ENCODE results near the gene NGDN.
"Not testable (repeated sequence)": the region's sequence is repeated elsewhere in the genome, so short reads cannot be mapped to it uniquely, and the experiment has no call there.

NGDN gene, protein sequence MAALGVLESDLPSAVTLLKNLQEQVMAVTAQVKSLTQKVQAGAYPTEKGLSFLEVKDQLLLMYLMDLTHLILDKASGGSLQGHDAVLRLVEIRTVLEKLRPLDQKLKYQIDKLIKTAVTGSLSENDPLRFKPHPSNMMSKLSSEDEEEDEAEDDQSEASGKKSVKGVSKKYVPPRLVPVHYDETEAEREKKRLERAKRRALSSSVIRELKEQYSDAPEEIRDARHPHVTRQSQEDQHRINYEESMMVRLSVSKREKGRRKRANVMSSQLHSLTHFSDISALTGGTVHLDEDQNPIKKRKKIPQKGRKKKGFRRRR

DNA sequence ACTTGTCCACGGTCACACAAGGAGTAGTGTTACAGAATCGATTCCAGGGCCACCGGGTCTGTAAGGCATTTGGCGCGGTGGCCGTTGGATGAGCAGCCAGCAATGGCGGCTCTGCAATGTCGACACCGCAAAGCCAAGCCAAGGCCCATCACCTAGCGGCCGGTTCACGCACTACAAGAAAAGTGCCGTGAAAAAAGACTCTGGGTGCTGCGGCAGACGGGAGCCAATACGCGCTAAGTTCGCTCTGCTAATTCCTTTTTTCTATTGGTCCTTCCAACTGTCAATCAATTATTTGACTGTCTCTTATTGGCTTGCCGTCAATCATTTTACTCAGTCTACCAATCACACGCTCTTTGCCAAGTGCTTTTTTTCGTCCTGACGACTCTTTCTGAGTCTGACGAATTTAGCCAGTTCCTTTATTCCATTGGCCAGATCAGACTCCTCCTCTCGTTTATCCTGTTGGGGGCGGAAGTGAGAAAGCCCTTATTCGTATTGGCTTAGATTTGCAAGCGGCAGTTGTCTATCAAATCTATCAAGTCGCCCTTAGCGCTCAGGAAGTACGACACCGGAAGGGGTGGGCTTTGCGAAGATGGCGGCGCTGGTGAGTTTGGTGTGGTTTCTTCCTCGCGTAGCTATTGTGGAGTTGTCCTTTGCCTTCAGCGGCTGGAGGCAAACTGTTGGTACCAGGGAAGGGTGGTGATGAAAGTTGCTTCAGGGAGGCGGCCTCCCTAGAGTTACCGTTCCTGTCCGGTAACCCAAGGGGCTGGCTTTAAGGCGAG lies at the start of gene NGDN:
Gene NGDN (plus strand): TSS at position 577 of the 779 bp plus-strand sequence. CDS start 13 bp downstream, at position 590.
- DNase-seq = peak; percentile 99

DNA sequence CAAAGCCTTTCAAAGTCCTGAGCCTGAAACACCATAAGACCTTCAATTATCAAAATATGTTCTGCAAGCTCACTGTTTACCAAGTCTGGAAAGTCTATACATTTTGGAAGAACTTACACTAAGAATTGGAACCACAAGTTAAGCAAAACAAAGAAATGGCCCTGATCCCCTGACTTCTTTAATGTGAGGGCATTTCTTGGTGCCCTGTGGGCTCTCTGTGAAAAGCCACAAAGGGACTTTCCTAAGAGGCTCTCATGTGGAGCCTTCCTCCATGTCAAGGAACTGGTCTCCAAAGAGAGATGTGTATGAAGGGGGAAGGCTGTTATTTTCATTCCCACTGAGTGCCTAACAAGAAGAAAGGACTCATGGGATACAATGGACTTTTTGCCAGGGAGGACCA lies 47.9 kb upstream of the NGDN start:
- DNase-seq = no peak

DNA sequence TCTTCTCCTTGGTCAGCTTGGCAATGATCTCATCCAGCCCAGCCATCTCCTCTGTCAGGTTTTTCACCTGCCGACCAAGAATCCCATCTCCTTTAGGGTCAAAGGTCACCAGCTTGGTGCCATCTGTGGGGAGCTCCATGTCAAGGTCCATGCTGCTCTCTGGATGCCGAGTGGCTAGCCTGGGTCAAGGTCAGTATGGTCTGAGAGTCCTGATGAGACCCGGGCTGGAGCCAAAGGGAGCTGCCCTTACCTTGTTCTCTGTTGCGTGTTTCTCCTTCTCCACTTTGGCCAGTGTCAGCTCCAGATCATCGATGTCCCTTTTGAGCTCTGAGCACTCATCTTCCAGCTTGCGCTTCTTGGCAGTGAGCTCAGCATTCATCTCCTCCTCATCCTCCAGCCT lies 45.8 kb upstream of the NGDN start:
- no peak for DNase-seq

DNA sequence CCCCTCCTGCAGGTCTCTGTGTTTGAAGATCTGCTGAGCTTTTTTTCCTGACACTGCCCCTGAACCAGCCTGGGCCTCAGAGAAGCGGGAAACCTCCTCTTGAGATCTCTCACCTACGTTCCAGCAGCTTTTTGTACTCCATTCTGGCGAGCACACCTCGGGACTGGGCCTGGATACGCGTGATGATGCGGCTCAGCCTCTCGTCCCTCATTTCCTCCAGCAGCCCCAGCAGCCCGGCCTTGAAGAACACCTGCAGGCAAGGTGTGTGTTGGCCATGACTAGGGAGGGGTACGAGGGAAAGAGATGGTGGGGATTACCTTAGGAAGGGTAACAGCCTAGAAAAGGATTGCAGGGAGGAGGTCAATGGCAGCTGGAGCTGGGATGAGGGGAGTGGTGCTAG lies 44.3 kb upstream of the NGDN start:
- no peak for DNase-seq

DNA sequence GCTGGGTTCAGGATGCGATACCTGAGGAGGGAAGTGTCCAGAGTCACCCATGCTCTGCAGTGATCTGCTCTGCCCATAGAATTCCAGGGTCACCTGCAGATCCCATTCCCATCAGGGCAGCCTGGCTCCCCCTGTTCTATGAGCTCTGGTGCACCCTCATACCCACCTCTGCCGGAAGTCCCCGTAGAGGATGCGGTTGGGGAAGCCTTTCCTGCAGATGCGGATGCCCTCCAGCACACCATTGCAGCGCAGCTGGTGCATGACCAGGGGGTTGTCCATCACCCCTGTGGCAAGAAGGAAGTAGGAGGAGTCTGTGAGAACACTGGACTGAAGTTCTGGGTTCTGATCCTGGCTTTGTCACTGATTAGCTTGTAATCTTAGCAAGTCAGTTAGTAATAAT lies 43.7 kb upstream of the NGDN start:
- not testable (repeated sequence) for DNase-seq

DNA sequence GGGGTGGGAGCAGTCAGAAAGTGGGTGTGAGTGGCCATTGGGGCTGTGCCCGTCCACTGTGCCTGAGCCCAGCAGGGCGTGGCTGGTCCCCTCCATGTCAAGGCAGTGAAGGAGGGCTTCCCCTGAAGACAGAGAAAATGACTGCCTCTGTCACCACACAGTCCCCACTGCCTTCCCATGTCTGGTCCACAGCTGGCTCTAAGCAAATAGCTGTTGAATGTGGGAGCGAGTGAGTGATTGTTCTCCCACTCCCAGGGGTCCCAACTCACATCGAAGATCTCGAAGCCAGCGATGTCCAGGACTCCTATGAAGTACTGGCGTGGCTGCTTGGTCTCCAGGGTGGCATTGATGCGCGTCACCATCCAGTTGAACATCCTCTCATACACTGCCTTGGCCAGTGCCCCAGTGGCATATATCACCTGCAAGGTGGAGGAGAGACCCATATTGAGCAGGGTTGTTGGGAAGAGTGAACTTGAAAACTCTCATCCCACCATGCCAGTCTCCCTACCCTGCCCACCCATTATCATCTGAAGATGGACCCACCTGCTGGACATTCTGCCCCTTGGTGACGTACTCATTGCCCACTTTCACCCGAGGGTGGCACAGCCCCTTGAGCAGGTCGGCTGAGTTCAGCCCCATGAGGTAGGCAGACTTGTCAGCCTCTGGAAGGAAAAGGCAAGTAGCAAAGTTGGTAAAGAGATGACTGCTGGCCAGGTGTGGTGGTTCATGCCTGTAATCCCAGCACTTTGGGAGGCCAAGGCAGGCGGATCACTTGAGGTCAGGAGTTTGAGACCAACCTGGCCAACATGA lies 40.6 kb upstream of the NGDN start:
- DNase-seq = no peak

DNA sequence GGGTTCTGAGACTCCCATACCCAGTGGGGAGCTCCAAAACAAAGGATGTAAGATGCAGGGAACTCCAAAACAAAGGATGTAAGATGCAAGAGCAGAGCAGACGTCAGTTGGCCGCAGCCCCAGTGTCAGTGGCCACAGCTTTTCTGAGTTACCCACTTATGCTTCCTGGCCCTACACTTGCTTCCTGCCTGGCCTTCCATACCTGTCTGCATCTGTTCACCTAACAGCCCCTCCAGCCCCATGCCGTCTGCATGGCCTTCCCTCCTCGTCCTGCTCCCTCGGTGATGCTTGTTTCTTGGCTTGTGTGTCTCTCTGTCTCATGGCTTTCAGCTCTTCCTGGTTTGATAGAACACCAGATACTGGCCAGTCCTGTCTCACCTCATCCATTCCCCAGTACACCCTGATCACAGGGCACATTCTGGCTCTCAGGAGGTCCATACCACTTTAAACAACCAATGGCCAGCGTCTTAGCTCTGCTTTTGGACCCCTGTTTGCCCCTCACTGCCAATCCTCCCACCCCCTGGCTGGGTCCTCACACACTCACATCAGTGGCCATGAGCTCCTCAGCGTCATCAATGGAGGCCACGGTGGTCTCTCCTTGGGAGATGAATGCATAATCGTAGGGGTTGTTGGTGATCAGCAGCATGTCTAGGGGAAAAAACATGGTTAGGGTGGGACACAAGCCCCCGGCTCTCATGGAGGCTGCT lies 39.3 kb upstream of the NGDN start:
- no peak for DNase-seq

DNA sequence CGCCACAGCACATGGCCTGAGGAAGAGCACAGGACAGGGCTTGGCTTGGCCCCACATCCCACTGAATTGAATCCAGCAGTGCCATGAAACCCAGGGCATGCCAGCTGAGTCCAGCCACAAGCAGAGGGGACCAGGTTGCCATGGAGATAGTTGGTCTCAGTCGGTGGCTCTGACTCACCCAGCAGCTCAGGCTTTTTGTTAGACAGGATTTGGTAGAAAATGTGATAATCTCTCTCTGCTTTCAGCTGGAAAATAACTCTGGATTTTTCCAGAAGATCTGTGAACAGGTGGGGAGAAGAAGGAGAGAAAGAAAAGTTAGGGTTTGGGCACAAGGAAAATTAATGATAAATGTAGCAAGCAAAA lies 38.8 kb upstream of the NGDN start:
- no peak for DNase-seq

DNA sequence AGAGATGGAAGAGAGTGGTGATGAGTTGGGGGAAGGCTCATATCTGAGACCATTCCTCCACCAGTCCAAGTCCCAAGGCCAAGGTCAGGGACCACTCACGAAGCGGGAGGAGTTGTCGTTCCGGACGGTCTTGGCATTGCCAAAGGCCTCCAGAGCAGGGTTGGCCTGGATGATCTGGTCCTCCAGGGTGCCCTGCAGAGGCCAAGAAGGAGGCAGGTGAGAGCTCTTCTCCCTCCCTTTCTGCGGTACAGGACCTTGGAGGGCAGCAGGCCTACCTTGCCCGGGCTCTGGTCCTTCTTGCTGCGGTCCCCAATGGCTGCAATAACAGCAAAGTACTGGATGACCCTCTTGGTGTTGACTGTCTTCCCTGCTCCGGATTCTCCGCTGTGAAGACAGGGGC lies 38.0 kb upstream of the NGDN start:
- no peak for DNase-seq

DNA sequence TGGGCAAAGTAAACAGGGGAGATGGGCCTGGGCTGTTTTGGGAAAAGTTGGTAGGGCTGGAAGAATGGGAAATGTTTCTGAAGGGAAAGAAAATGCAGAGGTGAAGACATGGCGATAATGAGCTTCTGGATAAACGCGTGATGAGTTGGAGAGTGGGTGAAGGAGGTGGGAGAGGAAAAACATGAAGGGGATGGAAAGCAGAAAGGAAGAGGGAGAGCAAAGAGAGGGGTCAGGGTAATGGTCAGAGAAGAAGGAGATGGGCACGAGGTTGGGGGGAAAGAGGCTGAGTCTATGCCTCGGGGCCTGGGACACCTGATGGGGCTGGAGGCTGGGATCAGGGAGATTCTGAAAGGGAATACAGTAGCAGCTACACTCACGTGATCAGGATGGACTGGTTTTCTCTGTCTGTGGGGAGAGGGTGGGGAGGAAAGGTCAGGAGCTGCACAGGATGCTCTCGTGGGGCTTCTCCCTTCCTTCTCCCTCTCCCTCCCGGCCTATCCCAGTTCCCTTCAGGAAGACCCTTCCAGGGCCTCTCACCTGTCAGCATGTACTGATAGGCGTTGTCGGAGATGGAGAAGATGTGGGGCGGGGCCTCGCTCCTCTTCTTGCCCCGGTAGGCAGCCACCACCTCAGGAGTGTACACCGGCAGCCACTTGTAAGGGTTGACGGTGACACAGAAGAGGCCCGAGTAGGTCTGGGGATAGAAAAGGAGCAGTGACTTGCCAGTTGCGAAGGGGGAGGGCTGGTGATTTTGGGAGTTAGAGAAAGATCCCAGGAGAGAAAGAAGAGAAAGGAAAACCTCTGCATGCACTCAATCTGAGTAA lies 37.2 kb upstream of the NGDN start:
- DNase-seq = no peak

DNA sequence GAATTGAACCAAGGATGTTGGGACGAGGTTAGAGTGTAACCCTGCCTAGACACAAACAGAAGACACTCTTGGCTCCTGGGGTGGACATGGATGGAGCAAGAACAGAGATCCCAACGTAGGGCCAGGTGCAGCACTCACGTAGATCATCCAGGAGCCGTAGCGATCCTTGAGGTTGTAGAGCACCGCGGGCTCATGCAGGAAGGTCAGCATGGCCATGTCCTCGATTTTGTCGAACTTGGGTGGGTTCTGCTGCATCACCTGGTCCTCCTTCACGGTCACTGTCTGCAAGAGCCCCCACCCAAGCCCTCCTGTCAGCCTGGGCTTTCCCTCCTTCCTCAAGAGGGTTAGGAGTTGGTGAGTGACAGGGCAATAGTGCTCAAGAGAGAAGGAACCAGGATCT lies 36.6 kb upstream of the NGDN start:
- DNase-seq = no peak

DNA sequence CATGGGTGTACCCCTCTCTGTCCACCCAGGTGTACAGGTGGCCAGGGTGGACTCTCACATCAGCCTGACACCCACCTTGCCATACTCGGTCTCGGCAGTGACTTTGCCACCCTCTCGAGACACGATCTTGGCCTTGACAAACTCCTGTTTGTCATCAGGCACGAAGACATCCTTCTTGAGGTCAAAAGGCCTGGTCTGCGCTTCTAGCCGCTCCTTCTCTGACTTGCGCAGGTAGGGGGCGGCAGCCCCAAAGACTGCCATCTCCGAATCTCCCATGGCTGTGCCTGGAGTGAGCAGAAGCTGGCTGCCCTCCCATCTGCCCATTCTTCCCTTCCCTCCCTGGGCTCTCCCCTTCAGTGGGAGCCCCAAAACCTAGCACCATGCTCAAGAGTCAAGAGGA lies 36.0 kb upstream of the NGDN start:
- DNase-seq = no peak

DNA sequence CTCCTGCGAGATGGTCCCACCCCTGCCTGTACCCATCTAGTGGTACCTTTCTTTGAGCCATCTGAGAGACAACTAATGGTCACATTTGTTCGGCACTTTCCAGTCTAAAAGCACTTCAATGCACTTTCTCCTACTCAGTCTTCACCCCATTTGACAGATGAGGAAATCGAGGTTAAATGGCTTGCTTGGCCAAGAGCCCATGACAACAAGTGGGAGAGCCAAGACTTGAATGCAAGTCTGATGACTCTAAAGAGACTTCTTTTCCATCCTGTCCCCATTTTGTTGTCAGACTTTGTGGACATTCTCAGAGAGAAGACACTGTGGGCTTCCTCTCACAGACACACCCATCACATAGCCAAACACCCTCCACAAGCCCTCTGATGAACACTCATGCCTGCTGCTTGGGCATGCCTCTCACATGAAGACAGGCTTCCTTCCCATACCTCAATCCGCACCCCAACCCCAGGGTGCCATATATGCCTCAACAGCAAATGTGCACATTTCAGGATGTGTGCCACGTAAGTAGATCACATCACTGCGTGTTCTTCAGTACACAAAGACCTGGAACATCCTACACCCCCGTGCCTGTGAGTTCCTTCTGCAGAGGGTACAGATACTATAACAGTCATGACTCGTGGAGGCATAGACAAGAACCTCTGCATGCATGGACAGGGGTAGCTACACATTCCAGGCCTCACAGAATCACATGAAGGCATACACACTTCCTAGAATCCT lies 34.8 kb upstream of the NGDN start:
- DNase-seq = no peak

DNA sequence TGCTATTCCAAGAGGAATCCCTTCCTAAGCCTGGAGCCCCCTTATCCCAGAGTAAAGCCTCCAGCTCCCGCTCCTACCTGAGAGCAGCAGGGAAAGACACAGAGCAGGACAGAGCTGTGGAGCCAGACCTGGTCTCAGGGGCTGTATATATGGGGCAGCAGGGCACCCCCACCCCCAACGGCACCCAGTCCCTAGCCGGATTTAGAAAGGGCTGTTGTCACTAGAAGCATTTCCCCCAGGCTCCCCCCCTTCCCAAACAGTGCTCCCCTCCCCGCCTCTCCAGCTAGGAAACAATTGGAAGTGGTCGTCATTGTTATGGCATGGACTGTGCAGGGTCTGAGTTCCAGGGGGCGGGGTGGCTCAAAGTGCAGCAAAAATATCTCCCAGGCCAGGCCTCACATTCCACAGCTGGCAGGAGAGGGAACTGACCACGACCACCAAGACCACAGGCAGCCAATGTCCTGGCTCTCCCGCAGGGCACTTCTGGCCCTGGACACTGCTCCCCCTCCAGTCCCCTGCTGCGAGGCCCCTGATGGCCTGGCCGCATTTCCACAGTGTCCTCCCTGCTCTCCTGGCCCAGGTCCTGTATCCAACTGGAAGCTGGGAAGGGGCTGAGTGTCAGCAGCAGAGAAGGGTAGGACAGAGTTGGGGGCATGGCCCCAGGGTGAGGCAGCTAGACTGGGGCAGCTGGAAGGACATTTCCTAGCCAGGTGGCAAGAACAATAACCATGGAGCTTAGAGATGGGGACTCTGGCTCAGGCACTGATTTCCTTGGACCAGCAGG lies 33.8 kb upstream of the NGDN start, which contains the start of gene MYH7:
Gene MYH7 (minus strand): TSS at position 118 of the 784 bp plus-strand sequence. CDS start 1,928 bp downstream, outside the sequence.
- DNase-seq = no peak

DNA sequence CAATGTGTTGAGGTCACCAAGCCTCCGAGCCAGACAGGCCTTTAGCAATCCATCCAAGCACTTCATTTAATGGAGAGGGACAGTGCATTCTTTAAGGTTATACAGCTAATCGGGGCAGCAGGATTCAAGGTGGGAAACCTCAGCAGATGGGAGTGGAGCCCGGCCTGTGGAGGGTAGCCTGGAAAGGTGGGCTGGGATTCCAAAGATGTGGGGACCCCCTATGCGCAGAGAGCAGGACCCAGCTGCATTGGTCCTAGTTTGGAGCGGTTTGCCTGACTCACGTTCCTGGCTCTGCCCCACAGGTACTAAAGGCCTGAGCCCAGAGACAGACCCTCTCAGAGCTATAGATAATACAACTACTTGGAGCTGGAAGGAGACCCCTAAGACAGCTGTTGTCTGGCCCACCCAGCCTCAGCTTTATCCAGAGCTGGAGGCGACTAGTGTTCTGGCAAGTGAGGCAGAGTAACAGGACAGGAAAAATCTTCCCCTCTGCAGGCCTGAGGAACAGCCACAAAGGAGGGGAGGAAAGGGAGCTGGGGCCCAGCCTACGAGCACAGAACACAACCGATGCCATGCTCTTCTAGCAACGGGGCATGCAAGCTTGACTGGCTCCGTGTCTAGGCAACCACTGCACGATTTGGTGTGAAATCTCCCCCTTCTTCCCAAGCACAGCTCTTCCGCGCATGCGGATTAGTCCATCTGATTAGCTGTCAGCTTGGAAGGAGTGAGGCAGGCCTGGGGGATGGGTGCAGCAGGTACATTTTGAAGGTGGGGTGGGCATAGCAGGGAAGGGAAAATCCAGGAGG lies 33.0 kb upstream of the NGDN start:
- no peak for DNase-seq

DNA sequence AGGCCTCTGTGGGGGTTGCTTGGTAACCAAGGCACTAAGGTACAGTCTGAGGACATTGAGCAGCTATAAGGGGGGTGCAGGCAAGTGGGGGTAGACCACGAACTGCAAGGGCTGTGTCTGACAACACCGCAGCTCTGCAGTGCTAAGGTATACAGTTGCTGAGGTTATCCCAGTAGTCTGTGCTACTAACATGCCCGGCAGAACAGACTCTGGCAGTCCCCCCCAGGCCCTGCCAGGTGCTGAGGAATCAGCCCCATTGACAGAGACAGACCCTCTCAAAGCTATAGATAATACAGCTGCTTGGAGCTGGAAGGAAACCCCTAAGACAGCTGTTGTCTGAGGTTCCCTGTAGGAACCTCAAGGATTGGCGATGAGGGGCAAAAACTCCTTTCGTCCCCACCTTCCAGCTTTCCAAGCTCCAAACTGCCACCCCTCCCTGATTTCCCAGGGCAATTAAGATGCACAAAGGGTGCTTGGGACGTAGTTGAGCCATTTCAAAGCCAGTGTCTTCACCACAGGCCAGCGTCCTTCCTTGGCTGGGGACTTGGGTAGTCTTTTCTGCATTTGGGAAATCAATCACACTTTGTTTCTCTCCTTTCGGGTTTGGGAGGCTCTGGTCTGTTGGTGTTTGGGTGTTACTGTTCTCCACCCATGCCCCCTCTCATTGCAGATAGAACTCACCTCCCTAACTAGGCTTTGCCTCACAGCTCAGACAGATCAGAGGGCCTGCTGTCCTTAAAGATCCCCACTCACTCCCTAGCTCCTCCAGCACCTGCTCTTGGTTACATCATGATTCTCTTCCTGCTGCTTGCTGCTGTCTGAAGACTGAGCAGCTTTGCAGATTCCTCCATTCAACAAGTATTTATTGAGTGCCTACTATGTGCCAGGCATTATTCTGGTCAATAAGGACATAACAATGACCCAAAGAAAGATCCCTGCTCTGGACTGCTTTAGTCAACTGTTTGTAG lies 32.1 kb upstream of the NGDN start:
- DNase-seq = no peak

DNA sequence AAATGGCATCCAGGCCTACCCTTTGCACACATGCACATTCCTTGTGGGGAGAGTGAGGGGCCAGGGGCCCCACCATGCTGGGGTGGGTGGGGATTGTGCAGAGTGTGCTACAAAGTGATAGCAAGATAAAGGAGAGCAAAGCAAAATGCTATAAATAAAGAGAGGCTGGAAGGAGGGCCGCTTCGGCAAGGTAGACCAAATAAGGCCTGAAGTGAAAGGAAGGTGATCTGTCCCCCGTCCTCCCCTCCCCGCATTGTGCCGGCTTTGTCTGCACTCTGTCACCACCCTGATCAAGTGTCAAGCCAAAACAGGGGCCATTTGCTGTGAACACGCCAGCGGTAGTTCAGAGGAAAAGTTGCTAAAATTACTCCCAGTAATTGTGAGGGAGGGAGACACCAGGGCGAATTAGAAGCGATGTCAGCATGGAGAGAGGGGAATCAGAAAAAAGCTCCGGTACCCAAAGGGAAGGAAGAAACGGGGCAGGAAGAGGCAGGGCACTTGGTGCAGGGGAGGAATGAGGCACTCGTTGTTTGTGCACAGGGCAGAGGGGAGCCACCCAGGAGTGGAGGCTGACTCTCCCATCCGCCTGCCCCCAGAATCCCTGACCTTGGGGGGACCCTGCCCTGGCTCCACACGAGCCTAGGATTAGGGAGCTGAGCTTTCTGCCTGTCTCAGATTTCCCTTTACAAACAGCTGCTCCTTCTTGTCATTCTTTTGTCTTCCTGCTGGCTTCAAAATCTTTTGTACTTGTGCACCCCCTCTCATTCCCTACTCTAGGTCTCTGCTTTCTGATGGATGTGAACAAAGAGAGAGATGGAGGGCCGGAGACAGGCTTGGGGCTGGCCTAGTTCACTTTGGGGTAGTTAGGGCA lies 31.2 kb upstream of the NGDN start:
- no peak for DNase-seq

Data from CD4-positive, alpha-beta T cell treated with Interleukin-17A for 1 hour (primary cell).